PC-3 (cell line): Measurements from ENCODE around the gene TGM2.

Experiments used
- CTCF ChIP-seq: fragments of 300-600 bp; sonication (generic); conservative IDR thresholded peaks from 2 replicates; pipeline ENCODE4 v1.5.1; 2017; ENCODE audit warnings: antibody characterized with exemption, low read depth, mild to moderate bottlenecking, low read length
- EZH2 ChIP-seq: fragments of 300-600 bp; sonication (generic); IDR thresholded peaks from one replicate; pipeline ENCODE4 v1.6.1; 2017; ENCODE audit warnings: antibody characterized with exemption, mild to moderate bottlenecking, low read length; ENCODE audit not compliant: unreplicated experiment
- EZH2phosphoT487 ChIP-seq: fragments of 300-600 bp; sonication (generic); IDR thresholded peaks from 2 replicates; pipeline ENCODE4 v1.6.1; 2018; ENCODE audit warnings: mild to moderate bottlenecking, antibody characterized with exemption, low read length, borderline replicate concordance

- TF ChIP-seq EZH2 (no peak), CTCF (no peak), EZH2phosphoT487 (no peak)
Observed at GRCh38 chr20:38078084-38078483, 87.0 kb downstream of the TGM2 start.
